ENCODE data around the gene PDE5A. TPM values are rescaled to one million over a fixed set of nuclear protein-coding genes. Genes with fewer than 3 reads are reported as not detected.
A peak's percentile ranks its signal among the peaks of the same experiment; 100 is the strongest.

PDE5A gene
- total RNA-seq, 1 donor from 2014 or later: 21.2 TPM

DNA sequence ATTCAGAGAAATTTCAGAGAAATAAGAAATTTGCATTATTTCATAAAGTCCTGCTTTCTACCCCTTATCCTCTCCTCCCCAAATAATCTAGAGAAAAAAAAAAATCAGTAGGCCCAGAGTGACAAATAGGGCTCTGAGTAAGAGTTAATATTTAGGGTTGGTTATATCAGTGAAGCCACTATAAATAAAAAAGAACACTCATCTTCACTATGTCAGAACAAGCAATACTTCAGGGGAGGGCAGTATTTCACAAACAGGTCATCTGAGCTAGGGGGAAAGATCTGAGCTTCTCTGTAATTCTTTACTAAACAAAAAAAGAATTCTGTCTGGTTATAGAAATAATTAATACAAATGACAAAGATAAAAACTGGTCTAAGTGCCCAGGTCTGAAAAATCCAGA is 39.4 kb downstream of the PDE5A start:
- DNase-seq (ENCODE audit: low spot score in 2 of 2): no peak
- FAIRE-seq: no peak

DNA sequence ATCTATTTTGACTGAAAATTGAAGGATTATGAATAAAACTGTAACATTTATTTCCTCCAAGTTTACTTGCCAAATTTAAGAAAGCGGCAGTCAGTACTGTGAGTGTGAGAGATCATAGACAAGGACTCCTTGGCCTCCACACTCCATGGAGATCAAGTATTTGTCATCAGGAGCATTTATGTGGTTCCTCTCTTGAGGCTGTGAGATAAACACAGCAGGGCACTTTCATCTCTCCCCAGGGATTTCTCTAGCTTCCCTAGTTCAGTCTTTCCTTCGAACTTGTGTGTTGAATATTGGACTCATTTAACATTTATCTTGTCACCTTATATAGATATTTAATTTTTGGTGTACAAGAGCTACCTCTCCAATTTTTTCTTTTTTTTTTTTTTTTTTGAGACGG is 40.8 kb downstream of the PDE5A start:
- DNase-seq (ENCODE audit: low spot score in 2 of 2) (no peak), FAIRE-seq (no peak)

GRCh38 chr4:119585771-119586170 is 42.8 kb downstream of the PDE5A start:
- DNase-seq (ENCODE audit: low spot score in 2 of 2) (no peak), FAIRE-seq (no peak)

- DNase-seq (ENCODE audit: low spot score in 2 of 2) (no peak), FAIRE-seq (no peak)
These were observed 47.3 kb downstream of the PDE5A start for GRCh38 chr4:119581190-119581873.

DNA sequence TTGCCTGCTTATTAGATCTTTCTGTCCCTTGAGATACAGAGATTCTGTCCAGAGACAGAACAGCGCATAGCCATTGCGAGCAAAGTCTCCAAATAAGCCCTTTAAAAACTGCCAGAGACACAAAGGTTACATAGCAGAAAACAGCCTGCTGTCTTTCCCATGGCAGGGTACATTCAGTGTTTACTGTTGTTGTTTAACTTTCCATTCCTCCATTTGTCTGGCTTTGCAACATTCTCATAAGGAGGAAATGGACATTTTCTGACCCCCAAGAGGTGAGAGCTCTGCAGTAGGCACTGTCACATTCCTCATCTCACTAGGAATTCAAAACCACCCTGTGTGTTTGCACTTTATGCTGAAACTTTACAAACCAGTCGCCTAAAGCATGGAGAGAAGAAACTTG is 48.3 kb downstream of the PDE5A start:
- DNase-seq (ENCODE audit: low spot score in 2 of 2): no peak
- no peak for FAIRE-seq

DNA sequence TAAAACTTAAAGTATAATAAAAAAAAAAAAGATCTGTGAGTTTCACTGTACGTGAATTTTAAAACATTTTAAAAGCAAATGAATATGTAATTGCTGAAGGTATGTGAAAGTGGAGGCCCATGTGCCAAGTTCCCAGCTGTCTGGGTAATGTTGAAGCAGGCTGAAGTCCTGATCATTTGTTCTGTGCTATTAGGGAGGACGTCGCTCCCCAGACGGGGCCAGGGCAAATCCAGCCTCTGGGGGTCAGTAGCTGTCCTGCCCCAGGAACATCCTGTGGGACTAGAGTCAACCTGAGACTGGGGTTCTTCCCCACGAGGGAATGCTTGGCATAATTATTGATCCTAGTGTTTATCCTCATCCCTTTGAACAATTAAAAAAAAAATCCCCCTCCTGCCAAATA is 48.8 kb downstream of the PDE5A start:
- FAIRE-seq (no peak), DNase-seq (ENCODE audit: low spot score in 2 of 2) (no peak)

DNA sequence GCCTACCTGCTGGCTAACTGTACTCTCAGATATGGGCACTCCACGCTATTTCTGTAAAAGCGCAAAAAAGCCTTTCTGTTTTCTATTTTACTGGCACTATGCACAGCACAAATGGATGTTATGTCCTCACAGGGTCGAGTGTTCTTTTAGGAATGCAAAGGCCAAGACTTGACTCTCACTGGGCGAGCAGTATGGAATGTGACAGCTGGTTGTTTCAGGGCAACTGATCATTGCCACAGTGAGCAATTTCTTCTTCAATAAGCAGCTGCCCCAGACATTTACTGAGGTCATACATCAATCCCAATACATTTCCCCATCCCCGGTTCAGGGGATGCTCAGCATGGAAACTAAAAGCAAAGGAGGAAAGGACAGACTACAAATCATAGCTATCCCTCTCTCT is 58.2 kb downstream of the PDE5A start:
- DNase-seq (ENCODE audit: low spot score in 2 of 2): no peak
- FAIRE-seq: no peak

DNA sequence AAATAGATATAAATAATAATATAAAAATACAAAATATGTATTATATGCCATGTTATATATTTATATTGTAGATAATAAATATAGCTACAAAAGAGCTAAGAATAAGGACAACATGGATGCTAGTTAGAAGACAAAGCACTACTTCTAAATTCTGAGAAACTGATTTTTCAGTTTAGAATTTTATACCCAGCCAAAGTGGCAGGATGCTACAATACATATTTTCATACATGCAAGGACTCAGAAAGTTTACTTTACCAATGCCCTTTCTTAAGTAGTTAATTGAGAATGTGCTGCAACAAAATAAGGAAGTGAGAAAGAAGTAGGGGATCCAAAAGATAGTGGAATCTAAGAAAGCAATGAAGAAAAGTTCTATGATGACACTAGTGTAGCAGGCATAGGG is 64.5 kb downstream of the PDE5A start:
- DNase-seq (ENCODE audit: low spot score in 2 of 2) (no peak), FAIRE-seq (peak; percentile 8)

GRCh38 chr4:119559044-119559647 is 69.5 kb downstream of the PDE5A start:
- DNase-seq (ENCODE audit: low spot score in 2 of 2) (peak in 1 of 2 donors; percentile 30), FAIRE-seq (peak; percentile 13)

DNA sequence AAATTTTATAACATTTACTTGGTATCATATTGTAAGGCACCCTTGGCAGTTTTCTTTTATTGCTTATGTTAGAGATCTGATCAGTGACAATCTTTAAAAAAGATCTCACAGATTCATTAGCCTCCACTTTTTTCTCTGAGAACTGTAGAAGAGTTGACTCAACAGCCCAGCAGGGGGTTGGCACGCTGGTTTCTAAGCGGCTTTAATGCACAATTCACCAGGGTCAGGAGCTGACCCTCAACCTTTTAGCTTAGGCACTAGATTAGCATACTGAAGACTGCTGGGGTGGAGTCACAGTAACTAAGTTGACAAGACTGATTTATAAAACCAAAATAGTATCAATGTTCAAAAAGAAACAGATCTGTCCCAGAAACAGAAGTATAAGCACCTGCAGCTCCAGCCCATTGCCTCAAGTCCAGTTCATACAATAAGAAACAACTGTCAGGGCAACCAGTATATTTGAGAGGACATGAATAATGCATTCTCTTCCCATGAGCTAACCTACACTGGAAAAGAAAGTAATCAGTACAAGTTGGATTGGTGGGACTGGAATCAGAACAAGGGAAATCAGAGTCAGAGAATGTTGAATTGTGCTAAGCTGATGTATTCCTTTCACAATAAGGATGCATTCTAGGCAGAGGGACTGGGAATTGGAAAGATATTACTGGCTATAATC is 77.6 kb downstream of the PDE5A start:
- FAIRE-seq: no peak
- DNase-seq (ENCODE audit: low spot score in 2 of 2): no peak

- FAIRE-seq: no peak
- no peak for DNase-seq (ENCODE audit: low spot score in 2 of 2)
These were observed 79.0 kb downstream of the PDE5A start for GRCh38 chr4:119549639-119550038.

- no peak for DNase-seq (ENCODE audit: low spot score in 2 of 2)
- FAIRE-seq: no peak
These were observed 84.8 kb downstream of the PDE5A start for GRCh38 chr4:119543779-119544178.

GRCh38 chr4:119543187-119543586 is 85.4 kb downstream of the PDE5A start:
- DNase-seq (ENCODE audit: low spot score in 2 of 2) (no peak), FAIRE-seq (no peak)

GRCh38 chr4:119540249-119540648 is 88.4 kb downstream of the PDE5A start:
- FAIRE-seq (no peak), DNase-seq (ENCODE audit: low spot score in 2 of 2) (no peak)

- DNase-seq (ENCODE audit: low spot score in 2 of 2) (no peak), FAIRE-seq (no peak)
These were observed 91.0 kb downstream of the PDE5A start for GRCh38 chr4:119537586-119537985.

- no peak for FAIRE-seq
- DNase-seq (ENCODE audit: low spot score in 2 of 2): no peak
These were observed 91.8 kb downstream of the PDE5A start for GRCh38 chr4:119536572-119537528.

- FAIRE-seq (no peak), DNase-seq (ENCODE audit: low spot score in 2 of 2) (no peak)
These were observed 96.3 kb downstream of the PDE5A start for GRCh38 chr4:119532319-119532718.

GRCh38 chr4:119529788-119530187 is 98.8 kb downstream of the PDE5A start:
- FAIRE-seq: no peak
- DNase-seq (ENCODE audit: low spot score in 2 of 2): no peak

GRCh38 chr4:119526786-119527550 is 101.6 kb downstream of the PDE5A start:
- DNase-seq (ENCODE audit: low spot score in 2 of 2) (no peak), FAIRE-seq (no peak)

All from frontal cortex (tissue), 4 donors.